ENCODE data around the gene LAIR2. TPM values are rescaled to one million over a fixed set of nuclear protein-coding genes. Genes with fewer than 3 reads are reported as not detected.

LAIR2 gene
- total and polyA plus RNA-seq, 10 of the 15 experiments (the other 5 are each of a cell fraction or from before 2014, with no cell fraction given) = not detected

DNA sequence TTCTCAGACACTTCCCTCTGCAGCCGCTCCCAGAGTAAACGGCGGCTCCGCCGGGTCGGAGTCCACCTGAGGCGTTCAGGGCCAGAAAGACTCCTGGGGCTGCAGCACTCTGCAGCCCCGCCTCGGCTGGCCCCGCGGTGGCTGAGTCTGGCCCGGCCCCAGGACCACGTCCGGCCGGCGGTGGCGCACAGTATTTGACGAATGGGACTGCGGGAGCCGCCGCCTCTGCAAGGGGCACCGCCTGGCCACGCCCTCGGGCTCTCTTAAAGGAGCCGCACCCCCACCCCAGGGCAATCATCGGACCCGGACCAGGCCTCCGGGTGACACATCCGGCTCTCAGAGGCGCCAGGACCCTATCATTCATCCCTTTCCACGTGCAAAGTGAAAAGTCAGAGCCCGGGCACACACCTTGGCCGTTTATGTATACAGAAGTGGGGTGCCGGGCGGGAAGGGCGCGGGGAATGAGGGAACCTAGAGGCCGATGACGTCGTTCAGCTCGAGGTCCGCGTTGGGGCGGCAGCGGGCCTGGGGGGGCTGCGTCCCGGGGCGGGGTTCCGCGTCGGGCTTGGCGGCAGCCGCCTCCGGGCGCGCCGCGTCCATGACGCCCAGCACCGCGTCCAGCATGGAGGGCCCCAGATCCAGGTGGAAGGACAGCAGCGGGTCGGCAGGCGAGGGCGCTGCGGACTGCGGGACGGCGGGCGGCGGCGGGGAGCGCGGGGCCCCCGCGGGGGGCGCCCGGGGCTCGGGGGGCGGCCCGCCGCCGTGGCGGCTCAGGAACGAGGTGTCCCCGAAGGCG is 37.8 kb upstream of the LAIR2 start (continued):
- TF ChIP-seq BHLHE40 (IDR thresholded peaks at IDR 0.05; ENCODE audit: borderline replicate concordance in 1 of 2, low read depth in 2 of 2, low read length in 1 of 2) (0 out of 4 replicates have a peak, but pooled peaks of 1 of the 2 experiments have one; percentile 7), TBL1XR1 (IDR thresholded peaks at IDR 0.05; ENCODE audit: low read depth, low read length) (peak; percentile 39; the same call in 1 of the 2 replicates), SIN3A (IDR thresholded peaks at IDR 0.05; ENCODE audit: low read depth, low read length) (0 out of 2 replicates have a peak, but pooled peaks have one; percentile 48), SMARCA5 (IDR thresholded peaks at IDR 0.05) (no peak; the same call in none of the 2 replicates), PAX8 (IDR thresholded peaks at IDR 0.05) (no peak), ZBTB40 (IDR thresholded peaks at IDR 0.05; ENCODE audit: borderline replicate concordance) (peak; percentile 39; the same call in 1 of the 2 replicates), FOXM1 (IDR thresholded peaks at IDR 0.05; ENCODE audit: low read depth, low read length) (no peak), CTCF (IDR thresholded peaks at IDR 0.05 in 2 of 3, conservative IDR thresholded peaks at IDR 0.05 in 1 of 3; ENCODE audit: control insufficient read depth in 2 of 3, extremely low read depth in 1 of 3, insufficient read depth in 1 of 3, low read depth in 3 of 3, low read length in 3 of 3) (no peak), EZH2 (IDR thresholded peaks at IDR 0.05; ENCODE audit: borderline replicate concordance, control insufficient read depth, low read depth, low read length) (no peak), SIX5 (IDR thresholded peaks at IDR 0.05; ENCODE audit: low read depth, low read length, severe bottlenecking) (no peak), NFIC (IDR thresholded peaks at IDR 0.05; ENCODE audit: low read depth, low read length) (no peak), RB1 (IDR thresholded peaks at IDR 0.05; ENCODE audit: borderline replicate concordance) (no peak), POLR2AphosphoS5 (IDR thresholded peaks at IDR 0.05; ENCODE audit: low read length) (peak; percentile 64)
- TF ChIP-seq, protein P1, sequence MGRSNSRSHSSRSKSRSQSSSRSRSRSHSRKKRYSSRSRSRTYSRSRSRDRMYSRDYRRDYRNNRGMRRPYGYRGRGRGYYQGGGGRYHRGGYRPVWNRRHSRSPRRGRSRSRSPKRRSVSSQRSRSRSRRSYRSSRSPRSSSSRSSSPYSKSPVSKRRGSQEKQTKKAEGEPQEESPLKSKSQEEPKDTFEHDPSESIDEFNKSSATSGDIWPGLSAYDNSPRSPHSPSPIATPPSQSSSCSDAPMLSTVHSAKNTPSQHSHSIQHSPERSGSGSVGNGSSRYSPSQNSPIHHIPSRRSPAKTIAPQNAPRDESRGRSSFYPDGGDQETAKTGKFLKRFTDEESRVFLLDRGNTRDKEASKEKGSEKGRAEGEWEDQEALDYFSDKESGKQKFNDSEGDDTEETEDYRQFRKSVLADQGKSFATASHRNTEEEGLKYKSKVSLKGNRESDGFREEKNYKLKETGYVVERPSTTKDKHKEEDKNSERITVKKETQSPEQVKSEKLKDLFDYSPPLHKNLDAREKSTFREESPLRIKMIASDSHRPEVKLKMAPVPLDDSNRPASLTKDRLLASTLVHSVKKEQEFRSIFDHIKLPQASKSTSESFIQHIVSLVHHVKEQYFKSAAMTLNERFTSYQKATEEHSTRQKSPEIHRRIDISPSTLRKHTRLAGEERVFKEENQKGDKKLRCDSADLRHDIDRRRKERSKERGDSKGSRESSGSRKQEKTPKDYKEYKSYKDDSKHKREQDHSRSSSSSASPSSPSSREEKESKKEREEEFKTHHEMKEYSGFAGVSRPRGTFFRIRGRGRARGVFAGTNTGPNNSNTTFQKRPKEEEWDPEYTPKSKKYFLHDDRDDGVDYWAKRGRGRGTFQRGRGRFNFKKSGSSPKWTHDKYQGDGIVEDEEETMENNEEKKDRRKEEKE (IDR thresholded peaks at IDR 0.05) = no peak
- TF ChIP-seq, protein P2, sequence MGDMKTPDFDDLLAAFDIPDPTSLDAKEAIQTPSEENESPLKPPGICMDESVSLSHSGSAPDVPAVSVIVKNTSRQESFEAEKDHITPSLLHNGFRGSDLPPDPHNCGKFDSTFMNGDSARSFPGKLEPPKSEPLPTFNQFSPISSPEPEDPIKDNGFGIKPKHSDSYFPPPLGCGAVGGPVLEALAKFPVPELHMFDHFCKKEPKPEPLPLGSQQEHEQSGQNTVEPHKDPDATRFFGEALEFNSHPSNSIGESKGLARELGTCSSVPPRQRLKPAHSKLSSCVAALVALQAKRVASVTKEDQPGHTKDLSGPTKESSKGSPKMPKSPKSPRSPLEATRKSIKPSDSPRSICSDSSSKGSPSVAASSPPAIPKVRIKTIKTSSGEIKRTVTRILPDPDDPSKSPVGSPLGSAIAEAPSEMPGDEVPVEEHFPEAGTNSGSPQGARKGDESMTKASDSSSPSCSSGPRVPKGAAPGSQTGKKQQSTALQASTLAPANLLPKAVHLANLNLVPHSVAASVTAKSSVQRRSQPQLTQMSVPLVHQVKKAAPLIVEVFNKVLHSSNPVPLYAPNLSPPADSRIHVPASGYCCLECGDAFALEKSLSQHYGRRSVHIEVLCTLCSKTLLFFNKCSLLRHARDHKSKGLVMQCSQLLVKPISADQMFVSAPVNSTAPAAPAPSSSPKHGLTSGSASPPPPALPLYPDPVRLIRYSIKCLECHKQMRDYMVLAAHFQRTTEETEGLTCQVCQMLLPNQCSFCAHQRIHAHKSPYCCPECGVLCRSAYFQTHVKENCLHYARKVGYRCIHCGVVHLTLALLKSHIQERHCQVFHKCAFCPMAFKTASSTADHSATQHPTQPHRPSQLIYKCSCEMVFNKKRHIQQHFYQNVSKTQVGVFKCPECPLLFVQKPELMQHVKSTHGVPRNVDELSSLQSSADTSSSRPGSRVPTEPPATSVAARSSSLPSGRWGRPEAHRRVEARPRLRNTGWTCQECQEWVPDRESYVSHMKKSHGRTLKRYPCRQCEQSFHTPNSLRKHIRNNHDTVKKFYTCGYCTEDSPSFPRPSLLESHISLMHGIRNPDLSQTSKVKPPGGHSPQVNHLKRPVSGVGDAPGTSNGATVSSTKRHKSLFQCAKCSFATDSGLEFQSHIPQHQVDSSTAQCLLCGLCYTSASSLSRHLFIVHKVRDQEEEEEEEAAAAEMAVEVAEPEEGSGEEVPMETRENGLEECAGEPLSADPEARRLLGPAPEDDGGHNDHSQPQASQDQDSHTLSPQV (IDR thresholded peaks at IDR 0.05) = no peak
